KMS-11 (cell line): Measurements from ENCODE around the gene KLF13.

Source experiments
- H2AFZ ChIP-seq: fragments of 200-600 bp; sonication (generic); 2 replicates; pipeline ENCODE4 v1.6.1; 2016; ENCODE audit warnings: antibody characterized with exemption, mixed run types, low read depth
- H3K27ac ChIP-seq: fragments of 200-600 bp; sonication (generic); 2 replicates; pipeline ENCODE4 v1.6.1; 2016; ENCODE audit warnings: mild to moderate bottlenecking, mixed run types
- H3K27me3 ChIP-seq: fragments of 200-600 bp; sonication (generic); 2 replicates; pipeline ENCODE4 v1.6.1; 2017; ENCODE audit warnings: mild to moderate bottlenecking, low read depth, mixed run types, moderate library complexity; ENCODE audit not compliant: insufficient read depth
- H3K36me3 ChIP-seq: fragments of 200-600 bp; sonication (generic); 2 replicates; pipeline ENCODE4 v1.6.1; 2017; ENCODE audit warnings: mild to moderate bottlenecking, mixed run types; ENCODE audit not compliant: insufficient read depth
- H3K4me1 ChIP-seq: fragments of 200-600 bp; sonication (generic); 2 replicates; pipeline ENCODE4 v1.6.1; 2016; ENCODE audit warnings: mild to moderate bottlenecking, low read depth, mixed run types; ENCODE audit not compliant: poor library complexity, severe bottlenecking
- H3K4me2 ChIP-seq: fragments of 200-600 bp; sonication (generic); 2 replicates; pipeline ENCODE4 v1.7.0; 2016; ENCODE audit warnings: mild to moderate bottlenecking, mixed run types
- H3K4me3 ChIP-seq: fragments of 200-600 bp; sonication (generic); IDR thresholded peaks from 2 replicates; pipeline ENCODE4 v1.6.1; 2017; ENCODE audit warnings: low read depth, low read length, mixed read lengths; ENCODE audit not compliant: insufficient read depth
- H3K79me2 ChIP-seq: fragments of 200-600 bp; sonication (generic); 2 replicates; pipeline ENCODE4 v1.6.1; 2016; ENCODE audit warnings: low read depth, mixed run types; ENCODE audit not compliant: insufficient read depth
- H3K9ac ChIP-seq: fragments of 200-600 bp; sonication (generic); 2 replicates; pipeline ENCODE4 v1.6.1; 2016; ENCODE audit warnings: mild to moderate bottlenecking, mixed run types
- H4K20me1 ChIP-seq: fragments of 200-600 bp; sonication (generic); 2 replicates; pipeline ENCODE4 v1.6.1; 2016; ENCODE audit warnings: mild to moderate bottlenecking, mixed run types; ENCODE audit not compliant: insufficient read depth
- CTCF ChIP-seq: fragments of 200-600 bp; sonication (generic); conservative IDR thresholded peaks from 2 replicates; pipeline ENCODE4 v1.6.1; 2017; ENCODE audit warnings: low read depth, mild to moderate bottlenecking, antibody characterized with exemption, low read length, moderate library complexity, mixed read lengths

KLF13 gene

GRCh38 chr15:31387479-31388118 lies 61.0 kb downstream of the KLF13 start:
- Histone ChIP-seq H3K27ac (no peak overlapping the region), H3K4me3 (no peak overlapping the region), H2AFZ (no peak overlapping the region), H3K79me2 (no peaks in the 10 kb centered on the region), H3K9ac (no peak overlapping the region), H3K27me3 (no peaks in the 10 kb centered on the region), H3K4me1 (no peaks in the 10 kb centered on the region), H3K36me3 (no peaks in the 10 kb centered on the region), H4K20me1 (no peaks in the 10 kb centered on the region), H3K4me2 (no peak overlapping the region)
- no peak for TF ChIP-seq CTCF

GRCh38 chr15:31389576-31389975 lies 62.9 kb downstream of the KLF13 start:
- Histone ChIP-seq H4K20me1 (no peaks in the 10 kb centered on the region), H3K4me3 (no peak overlapping the region), H3K9ac (no peak overlapping the region), H3K4me2 (no peak overlapping the region), H3K27ac (no peak overlapping the region), H3K27me3 (no peaks in the 10 kb centered on the region), H3K36me3 (no peaks in the 10 kb centered on the region), H3K79me2 (no peaks in the 10 kb centered on the region), H3K4me1 (no peaks in the 10 kb centered on the region), H2AFZ (no peak overlapping the region)
- no peak for TF ChIP-seq CTCF

- H3K4me1 ChIP-seq = no peaks in the 10 kb centered on the region
- H4K20me1 ChIP-seq = no peaks in the 10 kb centered on the region
- no peak overlapping the region for H3K9ac ChIP-seq
- H3K4me3 ChIP-seq = no peak overlapping the region
- no peak overlapping the region for H3K4me2 ChIP-seq
- no peaks in the 10 kb centered on the region for H3K27me3 ChIP-seq
- H3K79me2 ChIP-seq = no peaks in the 10 kb centered on the region
- no peak overlapping the region for H3K27ac ChIP-seq
- no peak overlapping the region for H2AFZ ChIP-seq
- no peak for TF ChIP-seq CTCF
- H3K36me3 ChIP-seq = no peaks in the 10 kb centered on the region
These were observed 63.4 kb downstream of the KLF13 start for GRCh38 chr15:31390029-31390428.

- Histone ChIP-seq H3K4me1 (no peaks in the 10 kb centered on the region), H3K4me2 (no peak overlapping the region), H3K4me3 (no peak overlapping the region), H3K9ac (no peak overlapping the region), H2AFZ (no peak overlapping the region), H4K20me1 (no peaks in the 10 kb centered on the region), H3K27me3 (no peaks in the 10 kb centered on the region), H3K79me2 (no peaks in the 10 kb centered on the region), H3K27ac (no peak overlapping the region), H3K36me3 (no peaks in the 10 kb centered on the region)
- TF ChIP-seq CTCF = no peak
These were observed 64.3 kb downstream of the KLF13 start for GRCh38 chr15:31390777-31391486.
